ENCODE measurements around the gene LUC7L.

DNA sequence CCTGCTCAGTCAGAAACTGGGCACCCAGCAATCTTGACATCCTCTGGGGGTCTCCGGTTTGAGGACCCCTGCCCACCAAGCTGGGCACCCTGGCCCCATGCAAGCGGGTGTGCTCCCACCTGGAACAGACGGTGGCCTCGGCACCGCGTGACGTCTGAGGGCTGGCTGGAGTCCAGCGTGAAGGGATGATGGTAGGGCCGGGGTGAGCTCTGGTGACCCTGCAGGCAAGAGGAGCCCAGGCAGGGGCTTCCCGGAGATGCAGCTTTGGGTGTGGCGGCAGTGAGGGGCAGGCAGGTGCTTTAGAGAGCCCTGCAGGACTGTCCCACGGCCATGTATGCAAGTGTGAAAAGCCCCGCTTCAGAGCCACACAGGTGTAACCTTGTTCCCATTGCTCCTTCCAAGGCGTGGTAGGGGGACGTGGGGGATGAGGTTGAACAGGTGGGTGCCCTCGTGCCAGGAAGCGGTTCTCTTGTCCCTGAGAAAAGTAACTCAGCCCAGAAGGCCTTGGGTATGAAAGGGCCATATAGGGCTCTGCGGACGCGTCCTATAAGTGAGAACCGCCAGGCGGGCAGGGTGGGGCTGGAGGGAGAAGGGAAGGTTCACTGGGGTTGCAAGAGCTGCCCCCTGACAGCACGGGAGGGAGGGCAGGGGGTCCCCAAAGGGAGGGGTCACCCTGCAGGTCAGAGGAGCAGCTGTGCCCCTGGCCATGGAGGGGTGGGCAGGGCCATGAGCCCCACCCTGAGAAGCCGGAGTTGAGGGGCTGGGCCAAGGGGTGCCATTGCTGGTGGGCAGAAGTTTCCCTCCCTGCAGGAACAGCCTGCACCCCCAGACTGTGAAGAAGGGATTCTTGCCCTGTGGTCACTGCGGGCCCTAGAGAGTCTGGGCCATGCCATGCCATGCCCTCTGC, 37.3 kb upstream of the LUC7L start:
- TF ChIP-seq, protein P1, sequence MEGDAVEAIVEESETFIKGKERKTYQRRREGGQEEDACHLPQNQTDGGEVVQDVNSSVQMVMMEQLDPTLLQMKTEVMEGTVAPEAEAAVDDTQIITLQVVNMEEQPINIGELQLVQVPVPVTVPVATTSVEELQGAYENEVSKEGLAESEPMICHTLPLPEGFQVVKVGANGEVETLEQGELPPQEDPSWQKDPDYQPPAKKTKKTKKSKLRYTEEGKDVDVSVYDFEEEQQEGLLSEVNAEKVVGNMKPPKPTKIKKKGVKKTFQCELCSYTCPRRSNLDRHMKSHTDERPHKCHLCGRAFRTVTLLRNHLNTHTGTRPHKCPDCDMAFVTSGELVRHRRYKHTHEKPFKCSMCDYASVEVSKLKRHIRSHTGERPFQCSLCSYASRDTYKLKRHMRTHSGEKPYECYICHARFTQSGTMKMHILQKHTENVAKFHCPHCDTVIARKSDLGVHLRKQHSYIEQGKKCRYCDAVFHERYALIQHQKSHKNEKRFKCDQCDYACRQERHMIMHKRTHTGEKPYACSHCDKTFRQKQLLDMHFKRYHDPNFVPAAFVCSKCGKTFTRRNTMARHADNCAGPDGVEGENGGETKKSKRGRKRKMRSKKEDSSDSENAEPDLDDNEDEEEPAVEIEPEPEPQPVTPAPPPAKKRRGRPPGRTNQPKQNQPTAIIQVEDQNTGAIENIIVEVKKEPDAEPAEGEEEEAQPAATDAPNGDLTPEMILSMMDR (IDR thresholded peaks at IDR 0.05; ENCODE audit: insufficient read depth, low read depth, low read length): no peak
- TF ChIP-seq EZH2 (IDR thresholded peaks at IDR 0.05; ENCODE audit: insufficient read depth, low read length): no peak
